ENCODE data around the gene CACNA1I.

The CACNA1I gene

DNA sequence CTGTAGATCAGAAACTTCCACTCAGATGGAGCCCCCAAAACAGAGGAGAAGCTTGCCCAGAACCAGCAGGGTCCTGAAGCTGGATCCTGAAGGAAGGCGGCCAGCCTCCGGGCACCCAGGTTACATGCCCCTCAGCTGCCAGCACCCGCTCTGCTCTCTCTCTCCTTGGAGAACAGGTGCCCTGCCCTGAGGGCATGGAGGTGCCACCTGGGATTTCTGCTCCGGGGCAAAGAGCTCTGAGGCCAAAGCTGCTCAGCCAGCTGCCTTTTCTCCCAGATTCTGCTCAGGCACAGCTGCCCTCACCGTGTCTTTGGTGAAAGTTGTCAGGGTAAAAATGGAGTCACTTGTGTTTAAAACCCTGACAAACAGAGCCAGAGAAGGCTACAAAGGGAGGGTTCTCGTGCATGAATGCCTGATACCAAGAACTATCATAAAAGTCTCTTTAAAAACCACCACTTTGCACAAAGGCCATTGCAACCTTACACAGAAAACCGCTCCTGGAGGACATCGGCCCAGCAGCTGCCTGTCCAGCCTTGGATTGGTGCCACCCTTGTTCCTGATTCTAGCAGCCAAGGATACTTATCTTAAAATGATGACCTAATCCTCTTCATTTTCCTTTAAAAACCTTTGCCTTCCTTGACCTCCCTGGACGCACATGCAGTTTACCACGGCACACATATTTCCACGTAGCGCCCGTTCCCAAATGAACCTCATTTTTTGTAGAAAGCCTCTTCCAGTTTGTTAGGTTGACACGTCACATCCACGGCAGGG is 140.0 kb downstream of the CACNA1I start:
- in situ Hi-C loops (cut with MboI; ENCODE audit: low sequenced_read_pairs) = no loop called here

GRCh38 chr22:39712081-39712480 is 141.5 kb downstream of the CACNA1I start:
- in situ Hi-C loops (cut with MboI; ENCODE audit: low sequenced_read_pairs) = no loop called here

- in situ Hi-C loops (cut with MboI; ENCODE audit: low sequenced_read_pairs) = no loop called here
Measured at GRCh38 chr22:39712751-39713525, 142.4 kb downstream of the CACNA1I start.

DNA sequence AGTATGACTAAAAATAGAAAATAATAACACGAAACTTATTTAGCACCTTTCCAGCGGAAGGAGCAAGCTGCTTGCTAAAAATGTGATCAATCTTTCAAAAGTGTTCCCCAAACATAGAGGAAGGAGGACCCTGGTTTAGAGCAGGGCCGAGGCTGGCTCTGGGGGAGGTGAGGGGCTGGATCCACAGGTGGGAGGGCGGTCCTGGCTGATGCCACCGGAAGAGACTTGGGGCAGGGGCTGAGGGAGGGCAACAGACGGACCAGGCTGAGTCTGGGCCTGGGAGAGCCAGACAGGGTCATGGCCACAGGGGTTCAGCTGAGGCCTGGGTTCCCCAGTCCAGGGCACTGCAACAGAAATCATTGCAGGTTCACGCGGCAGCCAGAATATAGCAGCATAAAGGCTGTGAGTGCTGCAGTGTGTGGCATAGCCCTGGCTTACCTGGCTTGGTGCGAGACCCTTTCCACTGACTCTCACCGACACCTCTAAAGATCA is 143.3 kb downstream of the CACNA1I start:
- in situ Hi-C loops (cut with MboI; ENCODE audit: low sequenced_read_pairs) = no loop called here

GRCh38 chr22:39714321-39714720 is 143.8 kb downstream of the CACNA1I start:
- in situ Hi-C loops (cut with MboI; ENCODE audit: low sequenced_read_pairs) = no loop called here

DNA sequence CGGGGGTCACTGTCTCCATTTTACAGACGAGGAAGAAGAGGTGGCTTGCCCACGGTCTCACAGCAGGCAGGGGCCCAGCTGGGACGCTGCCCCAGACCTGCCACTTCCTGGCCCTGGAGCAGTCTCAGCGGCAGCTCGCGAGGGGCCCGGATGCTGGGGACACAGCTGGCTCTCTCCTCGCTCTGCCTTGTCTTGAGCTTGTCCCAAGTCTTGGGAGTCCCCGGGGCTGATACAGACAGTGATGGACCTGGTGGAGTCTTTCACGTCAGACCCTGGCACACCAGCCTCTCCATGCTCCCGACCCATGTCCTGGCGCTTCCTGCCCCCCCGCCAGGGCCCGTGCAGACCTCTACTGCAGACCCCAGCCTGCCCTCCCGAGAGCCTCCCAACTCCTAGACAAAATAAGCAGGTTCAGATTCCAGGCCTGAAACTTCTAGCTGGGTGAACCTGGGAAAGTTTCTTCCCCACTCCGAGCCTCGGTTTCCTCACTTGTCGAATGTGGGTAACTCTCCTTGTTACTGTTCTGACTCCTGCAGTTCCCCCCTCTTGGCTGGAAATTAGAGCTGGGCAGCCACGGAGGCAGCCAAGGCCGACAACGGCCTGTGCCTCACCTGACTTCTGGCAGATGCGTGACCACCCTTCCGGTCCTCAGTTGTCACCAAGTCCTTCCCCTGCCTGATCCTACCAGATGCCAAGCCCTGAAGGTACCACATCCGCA is 145.4 kb downstream of the CACNA1I start:
- in situ Hi-C loops (cut with MboI; ENCODE audit: low sequenced_read_pairs) = no loop called here

DNA sequence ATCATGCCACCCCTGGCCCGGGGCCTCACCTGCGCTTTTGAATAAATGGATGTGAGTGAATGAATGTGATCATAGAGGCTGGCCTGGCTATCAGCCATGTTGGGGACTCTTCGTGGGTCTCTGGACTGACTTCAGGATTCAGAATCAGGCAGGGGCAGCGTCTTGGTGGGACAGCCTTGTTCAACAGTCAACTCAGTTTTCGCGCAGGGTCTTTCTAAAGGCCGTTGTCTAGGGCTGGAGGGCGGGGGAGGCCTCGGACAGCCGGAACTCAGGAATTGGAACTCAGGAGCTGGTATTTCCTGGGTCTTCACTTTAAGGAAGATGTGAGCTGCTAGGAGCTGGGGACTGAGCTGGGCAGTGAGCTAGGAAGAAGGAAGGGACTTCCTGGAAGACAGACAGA is 146.0 kb downstream of the CACNA1I start:
- in situ Hi-C loops (cut with MboI; ENCODE audit: low sequenced_read_pairs) = no loop called here

- in situ Hi-C loops (cut with MboI; ENCODE audit: low sequenced_read_pairs) = no loop called here
Measured at GRCh38 chr22:39717099-39717498, 146.5 kb downstream of the CACNA1I start.

DNA sequence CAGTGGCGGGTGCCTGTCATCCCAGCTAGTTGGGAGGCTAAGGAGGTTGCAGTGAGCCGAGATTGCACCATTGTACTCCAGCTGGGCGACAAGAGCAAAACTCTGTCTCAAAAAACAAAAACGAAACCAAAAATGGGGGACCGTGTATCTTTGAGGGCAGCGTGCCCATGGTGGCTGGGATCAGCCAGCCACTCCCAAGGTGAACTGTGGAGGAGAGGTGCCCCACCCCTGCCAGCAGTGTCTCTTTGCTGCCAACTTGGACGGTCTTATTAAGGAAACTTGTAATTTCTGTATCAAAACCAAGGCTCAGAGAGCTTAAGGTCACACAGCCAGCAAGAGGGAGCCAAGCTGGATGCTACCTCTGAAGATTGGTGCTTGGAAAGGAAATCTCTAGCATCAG is 147.7 kb downstream of the CACNA1I start:
- in situ Hi-C loops (cut with MboI; ENCODE audit: low sequenced_read_pairs) = no loop called here

DNA sequence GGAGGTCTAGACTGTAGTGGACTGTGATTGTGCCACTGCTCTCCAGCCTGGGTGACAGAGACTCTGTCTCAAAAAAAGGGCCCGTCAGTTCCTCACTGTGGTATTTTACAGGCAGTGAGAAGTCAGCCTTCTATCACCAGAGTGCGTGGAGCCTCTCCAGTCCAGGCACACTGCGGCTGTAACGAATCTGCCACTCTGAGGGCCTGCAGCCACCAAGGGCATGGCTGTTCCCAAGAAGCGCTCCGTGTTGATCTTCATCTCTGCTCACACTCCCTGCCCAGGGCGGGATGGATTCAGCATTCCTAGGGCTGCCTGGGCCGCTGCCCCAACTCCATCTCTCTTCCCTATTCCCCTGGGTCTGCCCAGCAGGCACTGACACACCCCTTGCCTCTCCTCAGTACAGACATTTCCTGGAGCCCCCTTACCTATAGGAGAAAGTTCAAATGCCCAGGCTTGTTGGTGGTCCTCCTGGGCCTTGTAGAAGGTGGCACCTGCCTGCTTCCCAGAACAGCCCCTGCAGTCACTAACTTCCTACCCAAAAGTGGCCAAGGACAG is 148.4 kb downstream of the CACNA1I start:
- in situ Hi-C loops (cut with MboI; ENCODE audit: low sequenced_read_pairs) = no loop called here

DNA sequence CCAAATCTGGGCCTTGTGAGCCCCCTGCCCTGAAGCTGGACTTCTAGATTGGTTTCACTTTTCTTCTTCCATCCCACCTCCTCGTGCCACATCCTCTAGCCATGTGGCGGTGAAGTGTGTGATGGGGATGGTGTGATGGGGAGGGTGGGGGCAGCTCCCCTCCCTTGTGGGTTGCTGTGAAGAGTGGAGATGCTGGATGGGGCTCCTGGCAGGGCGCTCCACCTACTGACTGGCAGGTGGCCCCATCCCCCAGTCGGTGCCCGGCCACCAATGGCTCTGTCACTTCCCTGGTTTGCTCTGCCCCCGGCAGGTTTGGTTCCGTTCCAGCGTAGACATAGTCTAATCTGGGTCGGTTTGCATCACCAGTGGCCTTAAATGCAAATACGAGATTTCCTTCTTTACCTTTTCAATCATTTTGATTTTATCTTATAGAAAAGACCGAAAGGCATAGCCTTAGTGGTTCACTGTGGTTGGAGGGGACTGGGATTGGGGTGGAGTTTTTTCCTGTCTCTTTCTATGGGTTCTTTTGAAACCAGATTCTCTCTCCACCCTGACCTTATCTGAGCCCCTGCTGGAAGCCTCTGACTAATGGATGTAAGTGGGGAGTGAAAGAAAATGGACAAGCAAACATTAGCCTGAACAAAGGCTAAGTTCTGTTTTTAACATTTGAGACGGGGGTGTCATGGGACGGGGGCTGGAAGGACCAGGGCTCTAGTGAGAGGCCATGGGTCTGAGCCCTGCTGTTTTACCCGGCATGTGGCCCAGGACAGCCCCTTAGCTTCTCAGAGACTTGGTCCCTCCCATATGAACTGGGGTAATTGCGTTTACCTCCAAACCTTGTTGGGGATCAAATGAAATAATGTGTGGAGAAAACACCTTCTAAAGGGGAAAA is 149.3 kb downstream of the CACNA1I start:
- in situ Hi-C loops (cut with MboI; ENCODE audit: low sequenced_read_pairs) = no loop called here

- in situ Hi-C loops (cut with MboI; ENCODE audit: low sequenced_read_pairs) = no loop called here
Measured at GRCh38 chr22:39721206-39722031, 150.9 kb downstream of the CACNA1I start.

GRCh38 chr22:39722032-39722325 is 151.4 kb downstream of the CACNA1I start:
- in situ Hi-C loops (cut with MboI; ENCODE audit: low sequenced_read_pairs) = no loop called here

- in situ Hi-C loops (cut with MboI; ENCODE audit: low sequenced_read_pairs) = no loop called here
Measured at GRCh38 chr22:39722501-39722900, 151.9 kb downstream of the CACNA1I start.

- in situ Hi-C loops (cut with MboI; ENCODE audit: low sequenced_read_pairs) = no loop called here
Measured at GRCh38 chr22:39723463-39723862, 152.9 kb downstream of the CACNA1I start.

GRCh38 chr22:39723899-39724351 is 153.4 kb downstream of the CACNA1I start:
- in situ Hi-C loops (cut with MboI; ENCODE audit: low sequenced_read_pairs) = no loop called here

GRCh38 chr22:39724390-39724789 is 153.8 kb downstream of the CACNA1I start:
- in situ Hi-C loops (cut with MboI; ENCODE audit: low sequenced_read_pairs) = no loop called here

DNA sequence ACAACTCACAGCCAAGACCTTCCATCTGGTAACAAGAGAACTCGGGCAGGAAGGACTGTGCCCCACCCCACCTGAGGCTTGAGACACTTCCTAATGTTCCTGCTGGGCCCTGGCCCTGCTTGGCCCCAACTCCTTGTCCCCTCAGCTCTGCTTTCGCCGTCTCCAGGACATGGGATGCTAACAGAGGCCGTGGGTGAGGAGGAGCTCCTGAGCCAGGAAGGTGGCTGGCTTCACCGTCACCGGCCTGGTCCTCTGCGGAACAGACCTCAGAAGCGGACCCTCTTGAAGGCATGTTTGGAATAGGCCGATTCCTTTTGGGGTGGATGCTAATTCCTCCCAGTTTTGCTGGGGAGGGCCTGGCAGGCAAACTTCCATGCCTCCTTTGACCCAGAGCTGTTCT is 154.3 kb downstream of the CACNA1I start:
- in situ Hi-C loops (cut with MboI; ENCODE audit: low sequenced_read_pairs) = no loop called here

DNA sequence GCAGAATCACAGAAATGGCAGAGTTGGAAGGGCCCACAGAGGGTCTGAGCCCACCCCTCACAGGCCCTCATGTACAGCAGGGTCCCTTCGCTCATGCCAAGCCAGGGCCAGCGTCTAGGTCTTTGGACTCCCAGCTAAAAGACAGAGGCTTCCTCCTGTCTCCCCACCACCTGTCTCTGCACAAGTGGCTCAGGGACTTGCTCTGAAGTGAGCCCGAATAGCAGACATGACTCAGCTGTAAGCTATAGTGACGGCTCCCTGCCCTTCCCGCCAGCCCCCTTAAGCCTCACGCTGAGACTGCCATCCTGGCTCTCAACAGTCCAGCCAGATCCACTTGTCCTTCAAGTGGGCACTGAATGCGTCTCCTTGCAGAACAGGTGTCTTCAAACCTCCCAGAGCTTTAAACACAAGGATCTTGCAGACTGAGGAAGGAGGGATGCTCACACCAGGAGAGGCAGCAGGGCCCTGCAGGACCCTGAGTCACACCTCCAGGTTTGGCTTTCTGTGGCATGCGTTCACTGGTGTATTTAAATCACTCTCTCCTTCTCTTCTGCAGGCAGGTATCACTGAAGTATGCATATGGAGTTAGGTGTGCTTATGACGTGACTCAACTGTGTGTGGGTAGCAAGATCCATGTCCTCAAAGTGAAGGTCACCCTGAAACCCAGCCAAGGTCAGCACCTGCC is 154.9 kb downstream of the CACNA1I start:
- in situ Hi-C loops (cut with MboI; ENCODE audit: low sequenced_read_pairs) = no loop called here

Data from HL-60/S4 treated with retinoic acid at 250 ng/mL for 4 days and 3 days (cell line).